Islet precursor cell (in vitro differentiated cells): ENCODE measurements around the gene TGFBRAP1.
A peak's percentile ranks its signal among the peaks of the same experiment; 100 is the strongest.
"Not testable (repeated sequence)": the region's sequence is repeated elsewhere in the genome, so short reads cannot be mapped to it uniquely, and the experiment has no call there.

ENCODE experiments used
- DNase-seq: peaks from one replicate; pipeline ENCODE4 v3.0.0-alpha.2; 2018

TGFBRAP1 gene

DNA sequence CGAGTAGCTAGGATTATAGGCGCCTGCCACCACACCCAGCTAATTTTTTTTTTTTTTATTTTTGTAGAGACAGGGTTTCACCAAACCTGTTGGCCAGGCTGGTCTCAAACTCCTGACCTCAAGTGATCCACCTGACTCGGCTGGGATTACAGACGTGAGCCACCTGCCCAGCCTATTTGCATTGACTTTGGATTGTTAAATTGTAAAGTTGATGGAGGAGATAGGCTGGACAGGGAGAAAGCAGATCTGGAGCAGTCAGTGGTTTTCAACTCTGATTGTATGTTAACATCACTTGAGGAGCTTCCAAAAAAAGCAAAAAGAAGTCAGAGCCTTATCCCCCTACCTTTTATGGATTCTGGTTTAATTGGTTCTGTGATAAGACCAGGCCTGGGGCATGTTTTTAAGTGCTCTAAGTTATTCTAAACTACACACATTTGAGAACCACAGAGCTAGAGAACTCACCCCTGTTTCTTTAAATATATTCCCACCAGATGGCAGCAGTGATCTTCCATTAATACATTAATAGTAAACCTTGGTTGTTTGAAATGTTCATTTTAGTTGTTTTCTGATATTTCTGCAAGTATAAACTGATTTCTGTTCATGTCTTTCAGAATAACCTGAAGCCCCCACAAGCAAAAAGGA lies 15.3 kb upstream of the TGFBRAP1 start:
- DNase-seq, result no peak

DNA sequence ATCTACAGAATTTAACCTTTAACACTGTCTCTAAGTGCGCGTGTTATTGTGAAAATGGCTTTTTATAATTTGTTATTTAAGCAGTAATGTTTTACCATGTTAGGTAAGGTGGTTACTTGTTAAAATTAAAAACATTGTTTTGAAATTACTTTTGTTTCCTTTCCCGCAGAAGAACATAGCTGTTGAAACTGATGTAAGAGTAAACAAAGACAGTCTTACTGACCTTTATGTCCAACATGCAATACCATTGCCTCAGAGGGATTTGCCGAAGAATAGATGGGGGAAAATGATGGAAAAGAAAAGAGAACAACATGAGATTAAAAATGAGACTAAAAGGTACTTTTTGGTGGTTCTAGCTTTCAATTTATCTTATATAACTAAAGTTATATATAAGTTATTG lies 9.9 kb upstream of the TGFBRAP1 start:
- no peak for DNase-seq

DNA sequence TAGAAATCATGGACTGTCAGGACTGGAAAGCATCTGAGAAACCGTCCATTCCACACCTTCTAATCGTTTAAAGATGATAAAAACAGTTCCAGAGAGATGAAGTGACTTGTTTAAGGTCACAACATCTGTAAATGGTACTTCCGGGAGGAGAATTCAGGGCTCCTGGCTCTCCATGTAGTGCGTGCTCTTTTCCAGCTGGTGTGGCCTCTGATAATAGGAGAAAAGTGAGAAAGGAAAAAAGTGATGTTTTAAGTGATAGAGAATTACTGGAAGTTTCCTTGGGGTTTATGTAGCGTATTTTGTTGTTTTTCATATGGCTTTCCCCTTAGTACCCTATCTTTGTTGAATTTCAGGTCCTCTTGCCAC lies 8.5 kb upstream of the TGFBRAP1 start:
- DNase-seq, result no peak

DNA sequence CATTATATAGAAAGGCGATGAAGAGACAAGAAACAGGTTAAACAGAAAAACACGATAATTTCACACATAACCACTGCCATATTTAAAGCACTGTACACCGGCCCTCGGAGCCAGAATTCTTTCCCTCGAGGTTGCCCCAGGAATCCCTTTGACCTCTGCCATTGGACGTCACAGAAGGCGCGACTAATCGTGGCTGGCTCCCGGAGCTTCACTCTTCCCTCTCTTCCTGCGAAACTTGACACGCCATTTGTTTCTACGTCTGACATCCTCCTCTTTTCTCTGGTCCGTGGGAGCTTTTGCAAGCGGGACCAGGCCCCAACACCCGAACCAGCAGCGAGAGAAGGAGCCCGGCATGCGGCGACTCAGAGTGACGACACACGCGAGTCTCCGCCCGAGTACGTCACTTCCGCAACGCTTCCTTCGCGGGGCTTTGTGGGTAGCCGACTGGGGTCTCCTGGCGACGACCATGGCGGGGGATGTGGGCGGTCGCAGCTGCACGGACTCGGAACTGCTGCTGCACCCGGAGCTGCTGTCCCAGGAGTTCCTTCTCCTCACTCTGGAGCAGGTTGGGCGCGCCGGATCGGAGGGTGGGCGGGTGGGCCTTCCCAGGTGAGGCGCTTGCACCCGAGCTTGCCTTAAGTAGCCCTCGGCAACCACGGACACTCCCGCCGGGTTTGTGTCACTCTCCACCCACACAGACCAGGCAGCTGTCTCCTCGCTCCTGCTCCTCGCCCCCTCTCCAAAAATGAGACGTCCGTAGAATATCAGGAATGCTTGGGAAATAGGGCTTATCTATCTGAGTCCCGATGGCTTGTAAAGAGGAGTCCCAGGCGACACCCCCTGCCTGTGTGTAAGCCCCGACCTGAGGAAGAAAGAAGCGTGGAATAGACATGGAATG lies 7.8 kb upstream of the TGFBRAP1 start, which contains the start of gene C2orf49:
Gene C2orf49, plus strand, starts transcription at position 419 of the 898 bp plus-strand sequence. Its CDS starts 48 bp downstream, at position 467.
- peak; percentile 95 for DNase-seq

DNA sequence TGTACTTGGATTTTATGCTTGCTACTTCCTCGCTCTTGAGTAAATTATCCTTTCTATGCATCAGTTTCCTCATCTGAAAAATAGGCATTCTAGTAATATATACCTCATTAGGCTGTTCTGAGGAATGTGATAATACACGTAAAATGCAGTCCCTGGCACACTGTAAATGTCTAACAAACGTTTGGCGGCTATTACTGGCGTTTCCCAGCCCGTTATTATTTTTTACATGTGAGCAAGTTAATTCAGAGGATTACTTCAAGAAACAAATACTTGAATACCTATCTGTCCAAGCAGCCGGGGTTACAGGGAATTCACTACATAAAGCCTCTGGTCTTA lies 7.2 kb upstream of the TGFBRAP1 start:
- DNase-seq, result no peak

DNA sequence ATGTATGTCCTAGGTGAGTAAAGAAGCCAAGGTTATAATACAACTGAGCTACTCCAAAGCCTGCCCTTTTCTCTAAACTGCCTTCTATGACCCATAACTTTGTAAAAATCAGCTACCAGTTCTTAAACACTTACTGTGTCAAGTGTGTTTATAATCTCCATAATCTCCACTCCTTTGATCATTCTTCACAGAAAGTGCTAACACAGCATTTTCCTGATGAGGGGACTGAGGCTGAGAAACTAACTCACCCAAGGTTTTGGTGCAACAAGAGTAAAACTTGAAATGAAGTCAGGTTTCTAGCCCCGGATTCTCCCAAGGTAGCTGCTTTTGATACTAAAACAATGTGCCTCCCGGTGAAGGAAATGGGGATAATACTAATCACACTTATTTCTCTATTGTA lies 5.9 kb upstream of the TGFBRAP1 start:
- no peak for DNase-seq

DNA sequence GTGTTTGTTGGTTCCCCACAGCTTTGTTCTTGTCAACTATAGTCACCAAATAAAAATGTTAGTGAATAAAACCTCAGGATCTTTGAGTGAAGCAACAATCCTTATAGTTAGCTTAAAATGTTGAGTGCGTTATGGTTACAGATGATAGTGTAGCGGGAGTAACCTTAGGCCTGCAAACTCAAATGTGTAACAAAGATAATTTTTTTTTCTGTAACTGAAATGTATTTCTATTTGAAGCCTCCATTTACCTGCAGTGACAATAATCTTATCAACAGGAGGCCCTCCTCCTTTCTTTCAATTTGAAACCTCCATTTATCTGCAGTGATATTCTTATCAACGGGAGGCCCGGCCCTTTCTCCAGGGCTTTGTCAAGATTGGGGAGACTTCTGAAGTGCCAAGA lies 4.7 kb upstream of the TGFBRAP1 start:
- no peak for DNase-seq

DNA sequence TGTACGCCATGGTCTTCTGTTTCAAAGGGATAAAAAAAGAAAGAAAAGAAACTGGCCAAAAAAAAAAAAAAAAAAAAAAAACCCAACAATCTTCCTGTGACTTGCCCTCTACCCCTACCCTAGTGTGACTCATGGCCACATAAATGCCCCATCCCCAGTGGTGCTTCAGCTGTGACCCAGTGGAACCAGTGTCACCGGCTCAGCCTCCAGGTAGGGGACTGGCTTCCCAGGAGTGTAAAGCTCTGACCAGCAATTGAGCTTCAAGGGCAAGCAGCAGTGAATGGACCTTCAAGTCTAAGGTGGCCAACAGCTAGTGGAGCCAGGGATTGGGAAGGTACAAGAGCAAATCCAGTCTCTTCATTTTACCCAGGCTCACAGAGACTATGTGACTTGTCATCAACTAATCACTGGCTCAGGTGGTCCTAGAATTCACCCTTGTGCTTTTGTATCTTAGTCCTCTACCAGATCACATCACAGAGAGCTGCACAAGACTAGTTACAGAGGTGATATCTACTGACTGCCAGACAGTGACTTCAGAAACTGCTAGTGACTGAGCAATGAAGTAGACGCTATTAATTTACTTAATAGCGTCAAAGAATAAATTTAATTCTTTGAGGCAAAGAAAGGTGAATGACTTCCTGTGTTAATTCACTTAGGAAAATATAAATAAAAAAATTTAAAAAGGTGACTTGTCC lies 1.3 kb upstream of the TGFBRAP1 start:
- DNase-seq, result peak; percentile 76

DNA sequence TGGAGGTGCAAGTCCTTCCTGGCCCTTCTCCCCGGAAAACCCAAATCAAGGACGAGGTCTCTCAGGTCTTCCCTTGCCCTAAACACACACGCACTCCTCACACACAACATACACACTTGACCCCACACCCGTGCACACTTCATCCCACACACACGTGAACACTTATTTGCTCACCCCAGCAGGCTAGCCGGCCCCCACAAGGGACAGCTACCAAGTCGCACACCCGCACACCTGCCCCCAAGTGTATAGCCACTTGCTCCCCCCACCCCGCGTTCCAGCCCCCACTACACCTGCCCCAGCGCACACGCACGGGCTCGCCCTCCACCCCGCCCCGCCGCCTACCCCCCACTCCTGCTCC lies 359 bp downstream of the TGFBRAP1 start:
- DNase-seq, result no peak

DNA sequence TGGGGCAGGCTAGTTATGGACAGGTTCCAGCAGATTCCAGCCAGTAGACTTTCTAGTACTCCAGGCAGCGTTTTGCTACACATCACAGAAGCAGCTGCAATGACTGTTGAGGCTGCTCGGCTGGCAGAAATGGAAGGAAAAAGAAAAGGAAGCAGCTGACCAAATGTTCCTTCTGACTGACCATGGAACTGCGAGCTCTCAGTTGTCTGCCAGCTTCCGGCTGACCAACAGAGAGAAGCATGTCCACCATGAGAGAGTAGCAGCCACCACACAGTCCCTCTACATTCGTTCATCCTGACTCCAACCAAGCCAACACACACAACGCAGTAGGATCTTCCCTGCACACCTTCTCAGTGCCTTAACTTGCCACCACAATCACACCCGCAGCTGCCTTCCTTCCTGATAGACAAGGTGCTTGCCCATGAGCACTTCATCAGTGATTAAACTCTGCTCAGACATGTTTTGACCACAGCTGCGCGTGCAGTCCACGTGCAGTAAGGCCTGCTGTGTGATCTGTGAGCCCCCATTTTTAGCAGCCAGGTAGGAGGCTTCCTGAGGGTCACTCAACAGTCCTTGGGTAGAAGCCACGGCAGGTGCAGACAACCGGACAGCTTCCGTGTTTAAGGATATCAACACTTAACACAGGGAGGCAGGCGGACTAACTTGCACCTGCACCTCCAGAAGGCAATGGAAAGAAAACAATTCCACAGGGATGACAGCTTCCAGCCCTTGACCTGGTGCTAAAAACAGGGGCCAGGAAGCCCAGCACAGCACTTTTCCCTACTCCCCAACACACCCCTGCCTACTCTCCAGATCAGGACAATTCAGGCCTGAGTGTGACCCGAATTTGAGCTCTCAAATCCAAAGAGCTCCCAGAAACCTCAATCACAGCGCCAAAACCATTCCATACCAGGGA lies 996 bp downstream of the TGFBRAP1 start:
- no peak for DNase-seq

DNA sequence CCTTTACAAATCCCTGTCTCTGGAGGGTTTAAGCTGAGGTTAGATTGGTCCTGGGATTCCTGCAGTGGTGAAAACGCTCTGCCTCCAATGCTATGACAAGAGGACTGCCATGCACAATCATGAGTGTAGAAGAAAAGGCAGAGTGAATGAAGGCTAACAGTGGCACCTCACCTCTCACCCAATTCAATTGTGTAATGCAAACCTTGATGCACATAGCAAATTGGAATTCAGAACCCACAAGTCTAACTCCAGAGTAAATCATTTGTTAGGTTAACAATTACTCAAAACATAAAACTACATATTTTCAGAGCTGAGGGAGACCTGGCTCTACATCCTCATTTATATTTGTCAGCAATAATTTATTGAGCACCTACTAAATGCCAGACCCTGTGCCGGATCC lies 1.8 kb downstream of the TGFBRAP1 start:
- no peak for DNase-seq

DNA sequence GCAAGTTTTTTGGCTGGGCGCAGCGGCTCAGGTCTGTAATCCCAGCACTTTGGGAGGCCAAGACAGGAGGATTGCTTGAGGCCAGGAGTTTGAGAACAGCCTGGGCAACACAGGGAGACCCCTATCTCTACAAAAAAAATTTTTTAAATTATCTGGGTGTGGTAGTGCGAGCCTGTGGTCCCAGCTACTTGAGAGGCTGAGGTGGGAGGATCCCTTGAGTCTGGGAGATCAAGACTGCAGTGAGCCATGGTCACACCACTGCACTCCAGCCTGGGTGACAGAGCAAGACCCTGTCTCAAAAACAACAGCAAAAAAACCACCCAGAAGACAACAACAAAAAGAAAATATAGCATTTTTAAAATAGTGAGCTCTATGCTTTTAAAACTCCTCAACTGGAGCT lies 2.3 kb downstream of the TGFBRAP1 start:
- DNase-seq, result not testable (repeated sequence)

DNA sequence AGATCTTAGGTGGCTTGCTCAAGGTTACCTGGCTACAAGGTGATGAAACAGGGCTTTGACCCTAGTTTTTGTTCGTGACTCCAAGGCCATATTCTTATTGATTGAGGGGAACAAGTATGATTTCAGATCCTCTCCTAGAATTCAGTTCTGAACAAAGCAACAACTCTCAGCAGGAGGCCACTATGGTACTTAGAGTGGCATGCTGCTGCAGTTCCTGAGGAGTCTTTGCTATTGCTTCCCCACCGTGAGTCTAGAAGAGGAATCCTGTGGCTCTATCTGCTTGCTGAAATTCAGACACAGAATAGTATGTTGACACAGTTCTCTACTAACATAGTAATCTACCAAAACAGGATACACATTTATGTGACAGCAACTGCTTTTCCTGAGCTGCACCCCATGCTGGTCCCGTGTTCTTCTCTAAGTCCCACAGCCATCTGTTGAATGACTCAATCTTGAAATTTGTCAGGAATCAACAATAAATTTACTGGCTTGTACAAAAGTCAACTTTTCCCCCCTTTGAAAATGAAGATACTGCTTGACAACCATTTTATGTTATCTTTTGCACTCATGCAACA lies 4.1 kb downstream of the TGFBRAP1 start:
- DNase-seq, result no peak

DNA sequence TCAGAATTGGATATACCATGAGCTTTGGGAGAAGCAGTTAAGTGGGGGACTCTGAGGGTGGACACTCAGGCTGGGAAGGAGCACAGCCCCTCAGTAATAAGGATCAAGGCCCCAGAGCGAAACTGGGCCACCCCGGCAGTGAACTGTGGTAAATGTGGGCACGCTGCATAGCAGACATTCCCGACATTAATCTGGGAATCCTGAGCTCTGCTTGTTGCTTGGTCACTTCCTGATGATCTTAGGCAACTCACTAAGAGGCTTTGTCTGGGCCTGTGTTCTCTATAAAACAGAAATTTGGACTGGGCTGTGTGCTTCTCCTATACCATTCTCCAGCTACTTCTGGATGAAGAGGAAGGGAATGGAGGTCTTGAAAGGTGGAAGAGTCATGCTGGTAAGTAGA lies 4.8 kb downstream of the TGFBRAP1 start:
- DNase-seq, result peak; percentile 88

DNA sequence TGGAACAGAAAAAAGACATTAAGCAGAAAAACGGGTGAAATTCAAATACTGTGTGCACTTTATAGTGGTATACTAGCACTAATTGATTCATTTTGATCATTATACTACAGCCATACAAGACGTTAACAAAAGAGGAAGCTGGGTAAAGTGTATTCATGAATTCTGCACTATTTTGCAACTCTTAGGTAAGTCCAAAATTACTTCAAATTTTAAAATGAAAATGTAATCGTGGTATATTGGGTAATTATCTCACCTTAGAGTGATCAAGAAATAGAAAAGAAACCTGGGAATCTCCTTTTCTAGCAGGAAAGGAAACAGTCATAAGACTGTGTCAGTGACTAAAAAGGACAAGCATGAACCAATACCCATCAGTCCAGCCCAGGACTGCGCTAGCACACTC lies 5.4 kb downstream of the TGFBRAP1 start:
- no peak for DNase-seq

DNA sequence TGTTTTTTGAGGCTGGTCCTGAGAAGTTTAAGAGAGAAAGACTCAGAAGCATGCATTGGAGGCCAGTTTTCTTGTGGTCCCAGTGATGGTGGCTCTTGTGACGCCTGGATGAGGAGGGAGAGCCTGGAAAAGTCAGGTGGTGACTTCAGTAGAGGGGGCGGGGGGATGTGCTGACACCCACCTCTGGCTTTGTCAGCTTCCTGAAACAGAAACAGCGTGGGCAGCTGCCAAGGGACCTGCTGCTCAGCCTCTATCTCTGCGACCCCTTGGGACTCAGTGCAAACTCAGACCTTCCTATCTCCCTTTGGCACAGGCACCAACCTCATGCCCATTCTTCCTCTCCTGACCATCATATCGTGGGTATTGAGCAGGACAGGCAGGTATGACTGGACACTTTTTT lies 6.4 kb downstream of the TGFBRAP1 start:
- DNase-seq, result no peak

DNA sequence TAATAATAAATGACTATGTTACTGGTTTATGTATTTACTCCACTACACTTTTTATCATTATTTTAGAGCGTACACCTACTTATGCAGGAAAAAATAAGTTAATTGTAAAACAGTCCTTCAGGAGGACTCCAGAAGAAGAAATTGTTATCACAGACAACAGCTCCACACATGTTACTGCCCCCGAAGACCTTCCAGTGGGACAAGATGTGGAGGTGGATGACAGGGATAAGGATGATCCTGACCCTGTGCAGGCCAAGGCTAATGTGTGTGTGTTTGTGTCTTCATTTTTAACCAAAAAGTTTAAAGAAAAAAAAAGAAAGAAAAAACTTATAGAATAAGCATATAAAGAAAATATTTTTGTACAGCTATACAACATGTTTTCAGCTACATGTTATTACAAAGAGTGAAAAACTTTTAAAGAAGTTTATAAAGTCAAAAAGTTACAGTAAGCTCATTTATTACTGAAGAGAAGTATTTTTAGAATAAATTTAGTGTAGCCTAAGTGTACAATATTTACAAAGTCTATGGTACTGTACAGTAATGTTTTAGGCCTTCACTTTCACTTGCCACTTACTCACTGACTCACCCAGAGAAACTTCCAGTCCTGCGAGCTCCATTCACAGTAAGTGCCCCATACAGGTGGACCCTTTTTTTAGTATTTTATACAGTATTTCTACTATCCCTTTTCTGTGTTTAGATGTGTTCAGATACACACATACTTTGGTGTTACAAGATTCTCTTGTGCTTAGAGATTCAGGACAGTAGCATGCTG lies 7.5 kb downstream of the TGFBRAP1 start:
- no peak for DNase-seq

DNA sequence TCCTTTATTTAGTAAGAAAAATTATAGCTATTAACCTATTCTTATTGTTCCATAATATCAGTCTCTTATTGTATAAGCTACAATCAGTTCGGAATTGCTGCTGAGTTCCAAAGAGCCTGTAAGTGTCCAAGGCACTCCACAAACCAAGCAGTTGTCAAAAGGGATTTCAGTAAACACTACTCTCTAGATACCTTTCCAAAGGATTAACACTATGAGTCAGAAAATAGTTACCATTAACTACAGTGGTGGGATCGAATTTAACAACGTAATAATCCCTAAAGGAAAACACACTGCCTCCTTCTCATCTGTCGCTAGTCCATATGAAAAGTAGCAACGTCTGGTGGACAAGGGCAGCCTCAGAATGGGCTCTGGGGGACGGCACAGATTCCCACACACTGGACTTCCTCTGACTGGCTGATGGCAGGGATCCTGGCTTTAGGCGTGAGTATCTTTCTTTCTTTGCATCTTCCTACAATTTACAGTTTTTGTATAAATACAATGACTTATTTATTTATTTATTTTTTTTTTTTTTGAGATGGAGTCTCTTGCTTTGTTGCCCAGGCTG lies 8.8 kb downstream of the TGFBRAP1 start:
- DNase-seq, result no peak

DNA sequence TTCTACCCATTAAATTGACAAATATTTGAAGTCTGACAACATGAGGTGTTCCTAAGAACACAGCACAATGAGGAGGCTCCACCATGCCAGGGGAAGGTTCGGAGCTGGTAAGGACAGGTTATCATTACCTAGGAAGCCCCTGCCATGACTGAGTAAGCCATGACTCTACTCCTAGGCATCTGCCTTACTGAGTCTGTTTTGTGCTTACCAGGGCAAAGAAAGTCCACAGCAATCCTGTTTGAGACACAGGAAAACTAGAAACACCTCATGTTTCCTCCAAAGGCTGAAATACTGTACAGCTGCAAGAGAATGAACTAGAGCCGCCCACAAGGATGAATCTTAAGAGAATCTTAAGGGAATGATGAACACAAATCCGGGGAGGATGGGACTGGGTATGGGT lies 11.6 kb downstream of the TGFBRAP1 start:
- DNase-seq, result no peak

DNA sequence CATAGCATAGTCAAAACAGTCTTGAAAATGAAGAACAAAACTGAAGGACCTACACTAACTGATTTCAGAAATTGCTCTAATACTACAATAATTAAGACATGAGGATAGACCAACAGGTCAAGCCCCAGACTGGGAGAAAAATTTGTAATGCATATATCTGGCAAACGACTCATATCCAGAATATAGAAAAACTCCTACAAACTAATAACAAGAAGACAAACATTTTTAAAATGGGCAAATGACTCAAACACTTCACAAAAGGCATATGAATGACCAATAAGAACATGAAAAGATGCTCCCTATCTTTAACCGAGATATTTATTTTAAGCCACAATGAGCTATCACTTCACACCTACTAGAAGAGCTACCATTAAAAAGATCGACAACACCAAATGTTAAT lies 14.2 kb downstream of the TGFBRAP1 start:
- no peak for DNase-seq

DNA sequence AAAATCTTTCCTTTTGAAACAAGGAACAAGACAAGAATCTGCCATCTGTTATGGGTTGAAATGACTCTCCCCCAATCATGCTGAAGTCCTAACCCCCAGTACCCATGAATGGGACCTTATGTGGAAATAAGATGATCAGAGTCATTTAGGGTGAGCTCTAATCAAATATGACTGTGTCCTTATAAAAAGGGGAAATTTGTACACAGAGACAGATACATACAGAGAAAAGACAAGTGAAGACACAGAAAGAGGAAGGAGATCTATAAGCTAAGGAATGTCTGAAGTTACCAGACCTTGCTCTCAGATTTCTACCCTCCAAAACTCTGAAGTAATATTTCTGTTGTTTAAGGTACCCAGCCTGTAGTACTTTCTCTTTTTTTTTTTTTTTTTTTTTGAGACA lies 15.7 kb downstream of the TGFBRAP1 start:
- no peak for DNase-seq
